ENCODE results near the gene LMBR1. TPM values are rescaled to one million over a fixed set of nuclear protein-coding genes. Genes with fewer than 3 reads are reported as not detected.

LMBR1 gene
- total and polyA plus RNA-seq, 2 of the 4 experiments (the other 2 are of a cell fraction), result 11.9 to 19.9 TPM

DNA sequence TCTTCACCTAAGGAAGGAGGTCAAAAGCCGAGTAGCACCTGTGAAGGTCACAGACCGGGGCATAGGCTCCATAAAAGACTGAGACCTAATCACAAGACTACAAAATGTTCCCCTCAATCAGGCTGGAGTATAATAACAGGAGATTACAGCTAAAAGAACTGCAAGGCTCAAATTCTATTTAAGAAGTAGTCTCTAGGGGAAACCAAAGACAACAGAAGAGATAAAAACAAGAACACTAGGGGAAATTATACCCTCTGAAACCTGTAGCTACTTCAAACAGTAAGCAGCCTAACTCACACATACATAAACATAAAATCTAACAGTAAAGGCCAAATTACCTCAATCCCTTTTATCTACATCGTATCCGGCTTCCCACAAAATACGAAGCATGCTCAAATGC lies 38.3 kb downstream of the LMBR1 start:
- POLR2A ChIA-PET (ENCODE audit: unreplicated experiment), result no interaction called here
- H3K36me3 ChIP-seq (ENCODE audit: control insufficient read depth, insufficient read depth, low read length), result no peaks in the 10 kb centered on the region

More for the DNA sequence above, 38.3 kb downstream of the LMBR1 start:
- H3K9ac ChIP-seq (ENCODE audit: low read depth, low read length), result no peak overlapping the region
- H3K4ac ChIP-seq (ENCODE audit: low read depth, low read length), result no peak overlapping the region
- H2BK120ac ChIP-seq (ENCODE audit: low read depth, low read length), result no peak overlapping the region
- intact Hi-C loops (cut with micrococcal nuclease) (no loop called here), in situ Hi-C loops (cut with MboI; ENCODE audit: low sequenced_read_pairs) (no loop called here), dilution Hi-C loops (cut with HindIII; ENCODE audit: low sequenced_read_pairs, unreplicated experiment) (no loop called here)
- no TSS peak for BruUV-seq (replicated peaks)
- TF ChIP-seq CHD1 (IDR thresholded peaks at IDR 0.05; ENCODE audit: low read depth, low read length) (no peak), BHLHE40 (IDR thresholded peaks at IDR 0.05; ENCODE audit: low read depth, low read length) (no peak), RCOR1 (IDR thresholded peaks at IDR 0.05; ENCODE audit: insufficient replicate concordance, low read length) (no peak), POLR2A (IDR thresholded peaks at IDR 0.05; ENCODE audit: low read depth, low read length) (no peak), MXI1 (IDR thresholded peaks at IDR 0.05; ENCODE audit: borderline replicate concordance, low read depth, low read length) (no peak)
- TF ChIP-seq, protein P1, sequence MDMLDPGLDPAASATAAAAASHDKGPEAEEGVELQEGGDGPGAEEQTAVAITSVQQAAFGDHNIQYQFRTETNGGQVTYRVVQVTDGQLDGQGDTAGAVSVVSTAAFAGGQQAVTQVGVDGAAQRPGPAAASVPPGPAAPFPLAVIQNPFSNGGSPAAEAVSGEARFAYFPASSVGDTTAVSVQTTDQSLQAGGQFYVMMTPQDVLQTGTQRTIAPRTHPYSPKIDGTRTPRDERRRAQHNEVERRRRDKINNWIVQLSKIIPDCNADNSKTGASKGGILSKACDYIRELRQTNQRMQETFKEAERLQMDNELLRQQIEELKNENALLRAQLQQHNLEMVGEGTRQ (IDR thresholded peaks at IDR 0.05; ENCODE audit: low read depth, low read length), result no peak
- no peak overlapping the region for H4K5ac ChIP-seq (ENCODE audit: low read depth, low read length)
- no peak overlapping the region for H3K27ac ChIP-seq (ENCODE audit: insufficient read depth, low read length)
- H2AK9ac ChIP-seq (replicated peaks; ENCODE audit: low read depth, low read length, poor library complexity), result no peak overlapping the region
- H3K9me1 ChIP-seq (ENCODE audit: insufficient read depth, low read length), result no peaks in the 10 kb centered on the region
- no peak overlapping the region for H2BK20ac ChIP-seq (ENCODE audit: low read depth, low read length)
- peaks cover 0 to 7% of the 10 kb centered on the region in 2 experiments; a peak in 1 of 4 replicates for H3K79me1 ChIP-seq (ENCODE audit: low read depth in 1 of 2, low read length in 2 of 2)
- DNase-seq (no peak), ATAC-seq (ENCODE audit: low read depth) (no peak)
- no peak overlapping the region for H2AK5ac ChIP-seq (ENCODE audit: low read depth, low read length)
- H3K4me1 ChIP-seq (ENCODE audit: control insufficient read depth, insufficient read depth, low read length), result no peaks in the 10 kb centered on the region
- H3K9me3 ChIP-seq (ENCODE audit: control insufficient read depth, insufficient read depth, low read length), result peaks cover 5% of the 10 kb centered on the region
- H3K4me3 ChIP-seq (ENCODE audit: insufficient read depth, low read depth, low read length), result no peak overlapping the region
- H3K56ac ChIP-seq (ENCODE audit: extremely low read depth, insufficient read depth, low read length), result no peak overlapping the region
- no peak overlapping the region for H2BK5ac ChIP-seq (ENCODE audit: low read depth, low read length, poor library complexity, severe bottlenecking)
- H2AFZ ChIP-seq (replicated peaks; ENCODE audit: low read length, poor library complexity), result no peak overlapping the region
- H3K4me2 ChIP-seq (ENCODE audit: low read depth, low read length), result no peak overlapping the region
- CTCF ChIA-PET, result no interaction called here
- 100% methylated on average over 2 of the region's 5 CpGs; no CpG with 5 or more reads in 1 of the 2 experiments for WGBS, 2 experiments (ENCODE audit: extremely low coverage in 2 of 2, insufficient read length in 1 of 2)
- no peak overlapping the region for H3K23ac ChIP-seq (ENCODE audit: low read depth, low read length)
- H3K14ac ChIP-seq (replicated peaks; ENCODE audit: low read depth, low read length), result no peak overlapping the region
- H4K91ac ChIP-seq (ENCODE audit: insufficient read depth, low read depth, low read length), result no peak overlapping the region
- no peaks in the 10 kb centered on the region for H4K20me1 ChIP-seq (ENCODE audit: insufficient read depth, low read length)
- H4K8ac ChIP-seq (ENCODE audit: low read depth in 2 of 2, low read length in 2 of 2), result no peak overlapping the region
- H2BK15ac ChIP-seq (ENCODE audit: low read depth, low read length), result no peak overlapping the region
- H3K18ac ChIP-seq (ENCODE audit: low read depth, low read length), result no peak overlapping the region
- H3K27me3 ChIP-seq (ENCODE audit: control insufficient read depth, insufficient read depth, low read length), result no peaks in the 10 kb centered on the region

Data from IMR-90 (cell line).